ENCODE results near the gene MAEA. TPM values are rescaled to one million over a fixed set of nuclear protein-coding genes. Genes with fewer than 3 reads are reported as not detected.
A peak's percentile ranks its signal among the peaks of the same experiment; 100 is the strongest.

MAEA gene
- total RNA-seq, 1 donor from 2014 or later, result 81.3 TPM

DNA sequence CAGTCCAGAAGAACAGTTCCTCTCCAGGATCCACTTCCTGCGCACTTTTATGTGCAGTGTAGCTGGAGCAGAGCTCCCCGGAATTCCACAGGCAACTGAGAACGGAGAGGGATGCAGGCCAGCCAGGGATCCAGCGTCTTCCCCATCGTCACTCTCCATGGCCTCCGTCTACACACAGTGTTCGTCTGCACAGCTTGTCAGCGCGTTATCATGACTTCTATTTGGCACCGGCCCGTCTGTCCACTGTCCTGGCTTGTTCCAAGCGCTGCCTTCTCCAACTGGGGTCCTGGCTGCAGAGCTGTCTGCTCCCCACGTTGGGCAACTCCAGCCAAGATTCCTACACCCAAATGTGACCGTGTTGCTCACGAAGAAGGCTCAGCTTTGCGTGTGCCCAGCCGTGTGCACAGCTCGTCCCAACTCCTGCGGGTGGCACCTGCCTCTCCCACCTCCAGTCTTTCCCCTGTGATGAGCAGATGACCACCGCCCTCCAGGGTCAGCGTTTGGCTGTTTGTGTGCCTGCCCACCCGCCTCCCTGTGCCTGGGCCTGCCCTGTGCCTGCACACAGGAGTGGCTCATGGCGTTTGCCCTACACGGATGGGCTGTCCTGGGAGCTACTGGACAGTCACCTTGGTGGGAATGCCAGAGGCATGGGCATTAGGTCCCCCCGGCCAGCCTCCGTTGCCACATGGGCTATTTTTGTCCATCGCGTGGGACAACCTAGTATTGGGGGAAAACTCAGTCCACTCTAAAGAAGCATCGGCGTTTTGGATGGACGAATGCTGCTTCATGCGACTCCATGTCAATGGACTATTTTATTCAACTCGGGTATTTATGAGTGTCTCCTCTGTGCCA, 38.5 kb upstream of the MAEA start:
- Mint-ChIP-seq H3K27me3 (no peaks in the 10 kb centered on the region), H3K9me3 (ENCODE audit: low read depth) (peaks cover 23% of the 10 kb centered on the region)

DNA sequence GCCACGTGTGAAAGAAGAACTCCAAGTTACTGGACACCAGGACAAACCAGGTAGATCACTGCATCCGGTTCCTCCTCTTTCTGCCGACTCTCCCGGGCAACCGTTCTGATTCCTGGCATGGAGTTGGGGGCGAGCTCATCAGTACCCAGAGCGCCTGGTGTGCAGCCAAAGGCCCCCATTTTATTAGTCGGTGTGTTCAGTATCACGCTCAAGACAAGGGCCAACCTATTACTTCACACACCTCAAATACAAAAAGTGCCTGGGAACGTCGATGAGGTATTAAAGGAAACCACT, 38.0 kb upstream of the MAEA start:
- Mint-ChIP-seq H3K4me3 (ENCODE audit: low read depth) (no peak overlapping the region), H3K27ac (no peak overlapping the region), H3K4me1 (ENCODE audit: low read depth) (peaks cover 11% of the 10 kb centered on the region), H3K36me3 (ENCODE audit: insufficient read depth) (peaks cover 37% of the 10 kb centered on the region), H3K9me3 (ENCODE audit: low read depth) (peaks cover 23% of the 10 kb centered on the region), H3K27me3 (no peaks in the 10 kb centered on the region)
- TF ChIP-seq, protein P1, sequence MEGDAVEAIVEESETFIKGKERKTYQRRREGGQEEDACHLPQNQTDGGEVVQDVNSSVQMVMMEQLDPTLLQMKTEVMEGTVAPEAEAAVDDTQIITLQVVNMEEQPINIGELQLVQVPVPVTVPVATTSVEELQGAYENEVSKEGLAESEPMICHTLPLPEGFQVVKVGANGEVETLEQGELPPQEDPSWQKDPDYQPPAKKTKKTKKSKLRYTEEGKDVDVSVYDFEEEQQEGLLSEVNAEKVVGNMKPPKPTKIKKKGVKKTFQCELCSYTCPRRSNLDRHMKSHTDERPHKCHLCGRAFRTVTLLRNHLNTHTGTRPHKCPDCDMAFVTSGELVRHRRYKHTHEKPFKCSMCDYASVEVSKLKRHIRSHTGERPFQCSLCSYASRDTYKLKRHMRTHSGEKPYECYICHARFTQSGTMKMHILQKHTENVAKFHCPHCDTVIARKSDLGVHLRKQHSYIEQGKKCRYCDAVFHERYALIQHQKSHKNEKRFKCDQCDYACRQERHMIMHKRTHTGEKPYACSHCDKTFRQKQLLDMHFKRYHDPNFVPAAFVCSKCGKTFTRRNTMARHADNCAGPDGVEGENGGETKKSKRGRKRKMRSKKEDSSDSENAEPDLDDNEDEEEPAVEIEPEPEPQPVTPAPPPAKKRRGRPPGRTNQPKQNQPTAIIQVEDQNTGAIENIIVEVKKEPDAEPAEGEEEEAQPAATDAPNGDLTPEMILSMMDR (IDR thresholded peaks at IDR 0.05; ENCODE audit: unreplicated experiment), result no peak
- no peak for DNase-seq (ENCODE audit: low spot score, unreplicated experiment)

More for the DNA sequence above, 38.5 kb upstream of the MAEA start:
- peaks cover 37% of the 10 kb centered on the region for H3K36me3 Mint-ChIP-seq (ENCODE audit: insufficient read depth)
- peaks cover 16% of the 10 kb centered on the region for H3K4me1 Mint-ChIP-seq (ENCODE audit: low read depth)
- no peak for DNase-seq (ENCODE audit: low spot score, unreplicated experiment)
- TF ChIP-seq, protein P1 (IDR thresholded peaks at IDR 0.05; ENCODE audit: unreplicated experiment), result no peak
- peak overlapping the region; percentile 78 for H3K4me3 Mint-ChIP-seq (ENCODE audit: low read depth)
- H3K27ac Mint-ChIP-seq, result peak overlapping the region; percentile 92

DNA sequence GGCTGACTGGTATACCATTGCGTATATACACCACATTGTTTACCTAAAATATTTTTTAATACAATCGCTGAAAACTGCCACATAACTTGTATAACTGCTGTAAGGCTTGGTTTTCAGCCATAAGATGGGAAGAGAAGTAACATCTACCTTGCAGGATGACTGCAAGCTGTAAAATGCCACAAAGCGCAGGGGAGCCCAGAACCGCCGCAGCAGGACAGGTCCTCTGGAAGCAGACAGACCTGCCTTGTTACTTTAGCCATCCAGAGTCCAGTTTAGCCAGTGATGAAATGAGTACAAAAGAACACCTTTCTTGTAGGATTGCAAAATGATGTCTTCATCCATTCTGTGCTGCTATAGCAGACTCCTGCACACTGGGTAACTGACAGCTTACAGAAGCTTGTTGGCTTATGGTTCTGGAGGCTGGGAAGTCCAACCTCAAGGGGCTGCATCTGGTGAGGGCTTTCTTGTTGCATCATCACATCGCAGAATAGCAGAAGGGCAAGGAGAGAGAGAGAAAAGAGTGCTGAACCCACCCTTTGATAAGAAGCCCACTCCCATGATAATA, 36.7 kb upstream of the MAEA start:
- no peaks in the 10 kb centered on the region for H3K27me3 Mint-ChIP-seq
- peaks cover 38% of the 10 kb centered on the region for H3K36me3 Mint-ChIP-seq (ENCODE audit: insufficient read depth)
- H3K4me3 Mint-ChIP-seq (ENCODE audit: low read depth), result peak overlapping the region; percentile 41
- TF ChIP-seq, protein P1 (IDR thresholded peaks at IDR 0.05; ENCODE audit: unreplicated experiment), result no peak
- peaks cover 6% of the 10 kb centered on the region for H3K4me1 Mint-ChIP-seq (ENCODE audit: low read depth)
- peaks cover 29% of the 10 kb centered on the region for H3K9me3 Mint-ChIP-seq (ENCODE audit: low read depth)
- no peak for DNase-seq (ENCODE audit: low spot score, unreplicated experiment)
- no peak overlapping the region for H3K27ac Mint-ChIP-seq

DNA sequence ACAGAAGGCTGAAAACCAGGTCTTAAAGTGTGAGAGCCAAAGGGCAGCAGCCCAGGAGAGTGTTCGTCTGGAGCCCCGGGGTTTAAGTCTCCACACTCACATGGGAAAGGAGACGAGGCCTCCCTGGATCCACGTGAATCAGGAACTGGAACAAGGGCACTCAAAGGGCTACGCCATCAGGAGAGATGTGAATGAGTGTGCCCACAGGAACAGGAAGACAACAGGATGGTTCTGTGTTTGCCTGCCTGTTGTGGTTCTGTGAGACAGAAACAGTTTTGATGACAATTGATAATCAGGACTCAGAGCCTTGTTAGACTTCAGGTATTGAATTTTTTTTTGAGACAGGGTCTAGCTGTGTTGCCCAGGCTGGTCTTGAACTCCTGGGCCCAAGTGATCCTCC, 35.9 kb upstream of the MAEA start:
- Mint-ChIP-seq H3K9me3 (ENCODE audit: low read depth) (peaks cover 34% of the 10 kb centered on the region), H3K4me3 (ENCODE audit: low read depth) (no peak overlapping the region), H3K27ac (no peak overlapping the region), H3K27me3 (no peaks in the 10 kb centered on the region), H3K36me3 (ENCODE audit: insufficient read depth) (peaks cover 38% of the 10 kb centered on the region), H3K4me1 (ENCODE audit: low read depth) (peaks cover 6% of the 10 kb centered on the region)
- DNase-seq (ENCODE audit: low spot score, unreplicated experiment), result no peak
- TF ChIP-seq, protein P1 (IDR thresholded peaks at IDR 0.05; ENCODE audit: unreplicated experiment), result no peak

DNA sequence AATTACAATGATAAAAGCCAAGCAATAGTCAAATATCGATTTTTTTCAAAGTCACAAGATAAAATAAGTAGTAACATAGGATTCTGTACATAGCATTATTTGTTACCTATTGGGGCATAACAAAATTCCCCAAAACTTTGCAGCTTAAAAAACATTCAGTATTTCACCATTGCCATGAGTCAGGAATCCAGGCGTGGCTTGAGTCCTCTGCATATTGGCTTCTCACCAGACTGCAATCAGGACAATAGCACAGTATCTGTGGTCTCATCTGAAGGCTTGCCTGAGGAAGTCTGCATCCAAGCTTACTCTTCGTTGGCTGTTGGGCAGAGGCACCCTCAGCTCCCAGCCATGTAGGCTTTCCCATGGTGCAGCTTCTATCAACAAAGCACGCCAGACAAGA, 34.5 kb upstream of the MAEA start:
- H3K4me3 Mint-ChIP-seq (ENCODE audit: low read depth), result no peak overlapping the region
- H3K9me3 Mint-ChIP-seq (ENCODE audit: low read depth), result peaks cover 34% of the 10 kb centered on the region
- no peak for DNase-seq (ENCODE audit: low spot score, unreplicated experiment)
- peaks cover 35% of the 10 kb centered on the region for H3K36me3 Mint-ChIP-seq (ENCODE audit: insufficient read depth)
- TF ChIP-seq, protein P1 (IDR thresholded peaks at IDR 0.05; ENCODE audit: unreplicated experiment), result no peak
- H3K27ac Mint-ChIP-seq, result no peak overlapping the region
- peaks cover 1% of the 10 kb centered on the region for H3K4me1 Mint-ChIP-seq (ENCODE audit: low read depth)
- H3K27me3 Mint-ChIP-seq, result no peaks in the 10 kb centered on the region
